HepG2 (cell line): ENCODE data around the gene GNRH2. TPM values are rescaled to one million over a fixed set of nuclear protein-coding genes. Genes with fewer than 3 reads are reported as not detected.
A peak's percentile ranks its signal among the peaks of the same experiment; 100 is the strongest.

ENCODE experiments used
- BCL6 ChIP-seq: IDR thresholded peaks from 2 replicates; pipeline ENCODE4 v1.6.1; 2016; ENCODE audit warnings: missing genetic modification reagents, missing compliant biosample characterization
- BHLHE40 ChIP-seq: IDR thresholded peaks from 2 replicates; pipeline ENCODE4 v1.6.1; 2011; ENCODE audit warnings: low read length, improper control_type of control experiment
- CBX5 ChIP-seq: sonication (generic); formaldehyde crosslinking; IDR thresholded peaks from 2 replicates; pipeline ENCODE4 v1.4.0; 2020; ENCODE audit warnings: missing genetic modification reagents, borderline replicate concordance
- CHD4 ChIP-seq: fragments of 200-600 bp; sonication (generic); IDR thresholded peaks from 2 replicates; pipeline ENCODE4 v1.7.0; 2017; ENCODE audit warnings: mild to moderate bottlenecking, low read length, borderline replicate concordance
- DPF2 ChIP-seq: sonication (generic); formaldehyde crosslinking; IDR thresholded peaks from 2 replicates; pipeline ENCODE4 v1.4.0; 2020; ENCODE audit warnings: mild to moderate bottlenecking, low read depth, missing genetic modification reagents, borderline replicate concordance
- FIP1L1 ChIP-seq: fragments of 200-400 bp; formaldehyde crosslinking; IDR thresholded peaks from 2 replicates; pipeline ENCODE4 v1.6.1; 2018; ENCODE audit warnings: low read depth, mild to moderate bottlenecking, low read length, moderate library complexity, borderline replicate concordance; ENCODE audit not compliant: insufficient read depth
- FOSL1 ChIP-seq: sonication (generic); formaldehyde crosslinking; IDR thresholded peaks from 2 replicates; pipeline ENCODE4 v1.9.0; 2021; ENCODE audit warnings: missing genetic modification reagents, borderline replicate concordance
- HNRNPLL ChIP-seq: fragments of 200-400 bp; formaldehyde crosslinking; IDR thresholded peaks from 2 replicates; pipeline ENCODE4 v1.6.1; 2017; ENCODE audit warnings: mild to moderate bottlenecking, low read depth, low read length; ENCODE audit not compliant: poor library complexity, severe bottlenecking
- IRX3 ChIP-seq: sonication (generic); formaldehyde crosslinking; IDR thresholded peaks from 2 replicates; pipeline ENCODE4 v1.8.1; 2023; ENCODE audit warnings: mild to moderate bottlenecking, low read depth, missing genetic modification reagents, borderline replicate concordance
- MEF2D ChIP-seq: sonication (generic); formaldehyde crosslinking; IDR thresholded peaks from 2 replicates; pipeline ENCODE4 v1.5.1; 2020; ENCODE audit warnings: mild to moderate bottlenecking, missing genetic modification reagents
- REST ChIP-seq, 2 experiments: IDR thresholded peaks; 2 replicates each; pipeline ENCODE4 v1.6.1; 2011 to 2012; ENCODE audit warnings: low read length in 2 of 2, borderline replicate concordance in 1 of 2, low read depth in 1 of 2, mild to moderate bottlenecking in 1 of 2, moderate library complexity in 1 of 2
- SIX1 ChIP-seq: sonication (generic); formaldehyde crosslinking; IDR thresholded peaks from 2 replicates; pipeline ENCODE4 v1.4.0; 2020; ENCODE audit warnings: missing genetic modification reagents, borderline replicate concordance
- SMC3 ChIP-seq: IDR thresholded peaks from 2 replicates; pipeline ENCODE4 v1.6.1; 2011; ENCODE audit warnings: low read length, improper control_type of control experiment
- TSC22D2 ChIP-seq: sonication (generic); formaldehyde crosslinking; IDR thresholded peaks from 2 replicates; pipeline ENCODE4 v1.5.1; 2020; ENCODE audit warnings: missing genetic modification reagents, mild to moderate bottlenecking, borderline replicate concordance
- ZNF749 ChIP-seq: sonication (generic); formaldehyde crosslinking; IDR thresholded peaks from 2 replicates; pipeline ENCODE4 v1.8.0; 2022; ENCODE audit warnings: mild to moderate bottlenecking, missing genetic modification reagents, moderate library complexity, borderline replicate concordance
- ZNF780A ChIP-seq: sonication (generic); formaldehyde crosslinking; IDR thresholded peaks from 2 replicates; pipeline ENCODE4 v1.8.0; 2022; ENCODE audit warnings: mild to moderate bottlenecking, missing genetic modification reagents, moderate library complexity
- ZSCAN20 ChIP-seq: sonication (generic); formaldehyde crosslinking; IDR thresholded peaks from 2 replicates; pipeline ENCODE4 v1.4.0; 2020; ENCODE audit warnings: missing genetic modification reagents, mild to moderate bottlenecking, borderline replicate concordance
- polyA plus RNA-seq, 8 experiments: library from polyadenylated mRNA; depleted of rRNA in 3 of 8; stranded (reverse) in 7 of 8; unstranded in 1 of 8; fragments of >200 nt; fragmentation: Illumina TruSeq in 4 of 8; extraction: Trizol in 4 of 8; gene quantifications; 2 replicates each; pipeline versions ENCODE4 v1.2.1 to v1.2.3, GENCODE V29; 2011 to 2016; ENCODE audit warnings: low read depth in 4 of 8, missing spikeins in 1 of 8, mixed read lengths in 1 of 8; ENCODE audit not compliant: insufficient read depth in 1 of 8
- total RNA-seq, 5 experiments: library from RNA; depleted of rRNA; stranded (reverse); fragments of >200 nt; fragmentation: Illumina TruSeq; extraction: Trizol; gene quantifications; 2 replicates each; pipeline ENCODE4 v1.2.3, GENCODE V29; 2016; ENCODE audit warnings: low read depth in 1 of 5
- TF ChIP-seq, protein P1 (sequence below): sonication (generic); formaldehyde crosslinking; IDR thresholded peaks from 2 replicates; pipeline ENCODE4 v1.8.0; 2022; ENCODE audit warnings: missing genetic modification reagents, mild to moderate bottlenecking, borderline replicate concordance
- TF ChIP-seq, protein P2 (sequence below): sonication (generic); formaldehyde crosslinking; IDR thresholded peaks from 2 replicates; pipeline ENCODE4 v1.4.0; 2020; ENCODE audit warnings: missing genetic modification reagents
- TF ChIP-seq, protein P3 (sequence below): sonication (generic); IDR thresholded peaks from 2 replicates; pipeline ENCODE4 v1.6.1; 2016; ENCODE audit warnings: low read depth, borderline replicate concordance

Gene GNRH2
- total and polyA plus RNA-seq, 2 of the 13 experiments (the other 11 are each of a cell fraction or from before 2014, with no cell fraction given) = 0.28 TPM; not detected in 1

DNA sequence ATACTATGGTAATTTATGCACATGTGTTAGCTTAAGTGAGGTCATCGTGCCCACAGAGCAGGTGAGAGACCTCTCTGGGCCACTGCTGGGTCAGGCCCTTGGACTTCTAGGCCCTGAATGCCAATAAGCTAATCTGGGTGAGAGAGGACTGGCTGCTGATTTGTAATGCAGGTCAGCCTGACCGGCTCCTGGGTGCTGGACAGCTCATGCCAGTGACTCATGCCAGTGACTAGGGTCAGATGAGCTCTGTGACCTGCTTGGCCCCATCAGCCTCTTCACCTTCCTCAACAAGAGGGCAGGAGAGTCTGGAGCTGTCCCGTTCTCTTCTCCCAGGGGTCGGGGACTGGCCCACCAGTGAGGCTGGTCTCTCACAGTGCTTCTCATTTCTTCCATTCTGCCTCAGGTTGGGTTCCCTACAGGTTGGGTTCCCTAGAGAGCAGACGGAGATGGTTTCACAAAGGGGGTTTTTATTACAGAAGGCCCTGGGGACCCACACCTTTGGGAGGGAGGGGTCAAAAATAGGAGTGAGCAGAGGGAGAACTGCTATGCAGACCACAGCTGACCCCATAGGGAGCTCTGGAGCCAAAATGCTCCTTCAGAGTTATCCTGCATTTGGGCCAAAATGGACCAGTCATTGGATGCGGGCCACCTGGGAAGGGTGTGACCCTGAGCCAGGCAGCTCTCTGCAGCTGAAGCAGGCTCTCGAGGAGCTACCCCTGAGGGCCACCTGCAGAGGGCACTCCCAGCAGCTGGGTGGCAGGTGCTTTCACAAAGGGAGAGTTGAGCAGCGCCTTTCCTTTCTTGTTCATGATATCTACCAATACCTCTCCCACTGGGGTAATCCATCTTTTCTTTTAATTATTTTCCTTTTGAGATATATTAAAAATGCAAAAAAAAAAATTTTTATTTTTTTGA lies 25.8 kb downstream of the GNRH2 start (continued):
- TF ChIP-seq, protein P1, sequence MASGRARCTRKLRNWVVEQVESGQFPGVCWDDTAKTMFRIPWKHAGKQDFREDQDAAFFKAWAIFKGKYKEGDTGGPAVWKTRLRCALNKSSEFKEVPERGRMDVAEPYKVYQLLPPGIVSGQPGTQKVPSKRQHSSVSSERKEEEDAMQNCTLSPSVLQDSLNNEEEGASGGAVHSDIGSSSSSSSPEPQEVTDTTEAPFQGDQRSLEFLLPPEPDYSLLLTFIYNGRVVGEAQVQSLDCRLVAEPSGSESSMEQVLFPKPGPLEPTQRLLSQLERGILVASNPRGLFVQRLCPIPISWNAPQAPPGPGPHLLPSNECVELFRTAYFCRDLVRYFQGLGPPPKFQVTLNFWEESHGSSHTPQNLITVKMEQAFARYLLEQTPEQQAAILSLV (CRISPR knock-in tag) = peak; percentile 71; the same call in 1 of the 2 replicates
- no peak for TF ChIP-seq ZSCAN20 (CRISPR knock-in tag)
- TF ChIP-seq IRX3 (CRISPR knock-in tag) = no peak
- TF ChIP-seq CBX5 (CRISPR knock-in tag) = no peak
- TF ChIP-seq HNRNPLL = no peak
- TF ChIP-seq BHLHE40 = 0 out of 2 replicates have a peak, but pooled peaks have one; percentile 32
- no peak for TF ChIP-seq BCL6 (CRISPR knock-in tag)
- no peak for TF ChIP-seq ZNF780A (CRISPR knock-in tag)
- peak; percentile 35; the same call in 1 of the 2 replicates for TF ChIP-seq SMC3
- no peak for TF ChIP-seq ZNF749 (CRISPR knock-in tag)
- TF ChIP-seq MEF2D (CRISPR knock-in tag) = peak; percentile 77; the same call in 1 of the 2 replicates
- no peak for TF ChIP-seq CHD4
- peak; percentile 60 to 92 for TF ChIP-seq REST (IDR thresholded peaks at IDR 0.05; ENCODE audit: borderline replicate concordance in 1 of 2, low read depth in 1 of 2, low read length in 2 of 2)
- no peak for TF ChIP-seq DPF2 (CRISPR knock-in tag)
- no peak for TF ChIP-seq TSC22D2 (CRISPR knock-in tag)
- TF ChIP-seq, protein P2, sequence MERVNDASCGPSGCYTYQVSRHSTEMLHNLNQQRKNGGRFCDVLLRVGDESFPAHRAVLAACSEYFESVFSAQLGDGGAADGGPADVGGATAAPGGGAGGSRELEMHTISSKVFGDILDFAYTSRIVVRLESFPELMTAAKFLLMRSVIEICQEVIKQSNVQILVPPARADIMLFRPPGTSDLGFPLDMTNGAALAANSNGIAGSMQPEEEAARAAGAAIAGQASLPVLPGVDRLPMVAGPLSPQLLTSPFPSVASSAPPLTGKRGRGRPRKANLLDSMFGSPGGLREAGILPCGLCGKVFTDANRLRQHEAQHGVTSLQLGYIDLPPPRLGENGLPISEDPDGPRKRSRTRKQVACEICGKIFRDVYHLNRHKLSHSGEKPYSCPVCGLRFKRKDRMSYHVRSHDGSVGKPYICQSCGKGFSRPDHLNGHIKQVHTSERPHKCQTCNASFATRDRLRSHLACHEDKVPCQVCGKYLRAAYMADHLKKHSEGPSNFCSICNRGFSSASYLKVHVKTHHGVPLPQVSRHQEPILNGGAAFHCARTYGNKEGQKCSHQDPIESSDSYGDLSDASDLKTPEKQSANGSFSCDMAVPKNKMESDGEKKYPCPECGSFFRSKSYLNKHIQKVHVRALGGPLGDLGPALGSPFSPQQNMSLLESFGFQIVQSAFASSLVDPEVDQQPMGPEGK (CRISPR knock-in tag) = no peak
- TF ChIP-seq FIP1L1 = no peak
- TF ChIP-seq SIX1 (CRISPR knock-in tag) = no peak
- TF ChIP-seq, protein P3, sequence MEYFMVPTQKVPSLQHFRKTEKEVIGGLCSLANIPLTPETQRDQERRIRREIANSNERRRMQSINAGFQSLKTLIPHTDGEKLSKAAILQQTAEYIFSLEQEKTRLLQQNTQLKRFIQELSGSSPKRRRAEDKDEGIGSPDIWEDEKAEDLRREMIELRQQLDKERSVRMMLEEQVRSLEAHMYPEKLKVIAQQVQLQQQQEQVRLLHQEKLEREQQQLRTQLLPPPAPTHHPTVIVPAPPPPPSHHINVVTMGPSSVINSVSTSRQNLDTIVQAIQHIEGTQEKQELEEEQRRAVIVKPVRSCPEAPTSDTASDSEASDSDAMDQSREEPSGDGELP = peak; percentile 41; the same call in 1 of the 2 replicates
- TF ChIP-seq FOSL1 (CRISPR knock-in tag) = no peak
